ENCODE results near the gene TXNRD2. TPM values are rescaled to one million over a fixed set of nuclear protein-coding genes. Genes with fewer than 3 reads are reported as not detected.

Gene TXNRD2
- total RNA-seq, 2 experiments from 2014 or later: 24.7 to 28.9 TPM

GRCh38 chr22:19864538-19865106 is 77.0 kb downstream of the TXNRD2 start:
- CTCF ChIA-PET (ENCODE audit: unreplicated experiment): no interaction called here
- H2AFZ ChIP-seq (ENCODE audit: low read length): no peak overlapping the region

GRCh38 chr22:19863571-19863970 is 78.0 kb downstream of the TXNRD2 start:
- Histone ChIP-seq H3K9me3 (ENCODE audit: low read length) (no peaks in the 10 kb centered on the region; the same call in 1 of the 2 replicates), H3K36me3 (ENCODE audit: insufficient read depth, low read length) (no peaks in the 10 kb centered on the region; the same call in 1 of the 2 replicates), H3K4me2 (ENCODE audit: low read length) (no peak overlapping the region), H3K4me3 (ENCODE audit: low read depth, low read length, poor library complexity, severe bottlenecking) (no peak overlapping the region), H2AFZ (ENCODE audit: low read length) (no peak overlapping the region), H3K4me1 (ENCODE audit: insufficient read depth, low read length, poor library complexity, severe bottlenecking) (no peaks in the 10 kb centered on the region), H3K79me2 (ENCODE audit: insufficient read depth, low read depth, low read length) (no peaks in the 10 kb centered on the region), H3K27ac (ENCODE audit: low read depth, low read length, poor library complexity, severe bottlenecking) (no peak overlapping the region), H4K20me1 (ENCODE audit: insufficient read depth, low read length) (no peaks in the 10 kb centered on the region), H3K9me2 (ENCODE audit: insufficient read depth, low read length) (no peaks in the 10 kb centered on the region)
- TF ChIP-seq CTCF (conservative IDR thresholded peaks at IDR 0.05; ENCODE audit: low read length) (no peak), EZH2phosphoT487 (IDR thresholded peaks at IDR 0.05; ENCODE audit: borderline replicate concordance, low read depth, low read length) (no peak)
- POLR2A ChIA-PET: no interaction called here
- BruUV-seq (replicated peaks): no TSS peak
- CTCF ChIA-PET (ENCODE audit: unreplicated experiment): no interaction called here
- DNase-seq (ENCODE audit: low spot score): no peak
- intact Hi-C loops (cut with micrococcal nuclease; ENCODE audit: unreplicated experiment): no loop called here

More at GRCh38 chr22:19864538-19865106, 77.0 kb downstream of the TXNRD2 start:
- Histone ChIP-seq H4K20me1 (ENCODE audit: insufficient read depth, low read length) (no peaks in the 10 kb centered on the region), H3K4me3 (ENCODE audit: low read depth, low read length, poor library complexity, severe bottlenecking) (no peak overlapping the region), H3K9me3 (ENCODE audit: low read length) (no peaks in the 10 kb centered on the region; the same call in 1 of the 2 replicates), H3K79me2 (ENCODE audit: insufficient read depth, low read depth, low read length) (no peaks in the 10 kb centered on the region), H3K4me1 (ENCODE audit: insufficient read depth, low read length, poor library complexity, severe bottlenecking) (no peaks in the 10 kb centered on the region), H3K27ac (ENCODE audit: low read depth, low read length, poor library complexity, severe bottlenecking) (no peak overlapping the region), H3K36me3 (ENCODE audit: insufficient read depth, low read length) (no peaks in the 10 kb centered on the region; the same call in 1 of the 2 replicates), H3K4me2 (ENCODE audit: low read length) (no peak overlapping the region), H3K9me2 (ENCODE audit: insufficient read depth, low read length) (no peaks in the 10 kb centered on the region)
- intact Hi-C loops (cut with micrococcal nuclease; ENCODE audit: unreplicated experiment): no loop called here
- TF ChIP-seq EZH2phosphoT487 (IDR thresholded peaks at IDR 0.05; ENCODE audit: borderline replicate concordance, low read depth, low read length) (no peak), CTCF (conservative IDR thresholded peaks at IDR 0.05; ENCODE audit: low read length) (no peak)
- DNase-seq (ENCODE audit: low spot score): no peak
- POLR2A ChIA-PET: no interaction called here
- no TSS peak for BruUV-seq (replicated peaks)

GRCh38 chr22:19862619-19863246 is 78.9 kb downstream of the TXNRD2 start:
- intact Hi-C loops (cut with micrococcal nuclease; ENCODE audit: unreplicated experiment): no loop called here
- Histone ChIP-seq H3K4me3 (ENCODE audit: low read depth, low read length, poor library complexity, severe bottlenecking) (no peak overlapping the region), H3K79me2 (ENCODE audit: insufficient read depth, low read depth, low read length) (no peaks in the 10 kb centered on the region), H2AFZ (ENCODE audit: low read length) (no peak overlapping the region), H3K36me3 (ENCODE audit: insufficient read depth, low read length) (no peaks in the 10 kb centered on the region; the same call in 1 of the 2 replicates), H3K9me3 (ENCODE audit: low read length) (no peaks in the 10 kb centered on the region; the same call in 1 of the 2 replicates), H4K20me1 (ENCODE audit: insufficient read depth, low read length) (no peaks in the 10 kb centered on the region), H3K27ac (ENCODE audit: low read depth, low read length, poor library complexity, severe bottlenecking) (no peak overlapping the region), H3K4me1 (ENCODE audit: insufficient read depth, low read length, poor library complexity, severe bottlenecking) (peaks cover 8% of the 10 kb centered on the region), H3K4me2 (ENCODE audit: low read length) (no peak overlapping the region), H3K9me2 (ENCODE audit: insufficient read depth, low read length) (no peaks in the 10 kb centered on the region)
- TF ChIP-seq EZH2phosphoT487 (IDR thresholded peaks at IDR 0.05; ENCODE audit: borderline replicate concordance, low read depth, low read length) (no peak), CTCF (conservative IDR thresholded peaks at IDR 0.05; ENCODE audit: low read length) (no peak)
- CTCF ChIA-PET (ENCODE audit: unreplicated experiment): no interaction called here
- POLR2A ChIA-PET: interaction anchor here (0.7 kb wide), 1 partner anchor 9 kb away, joined by 3 read pairs; no protein-coding TSS in a partner anchor
- BruUV-seq (replicated peaks): no TSS peak
- DNase-seq (ENCODE audit: low spot score): no peak

Data from OCI-LY7 (cell line).